HepG2 (cell line): Measurements from ENCODE around the gene NTRK2. TPM values are rescaled to one million over a fixed set of nuclear protein-coding genes. Genes with fewer than 3 reads are reported as not detected.

Experiments used
- ATAC-seq: fragments of 200-7000 bp; cut with Tn5 transposase; 3 replicates; pipeline ENCODE4 v1.9.1; 2020; ENCODE audit warnings: mild to moderate bottlenecking, moderate library complexity
- BruUV-seq: library from RNA; stranded (reverse); fragments of 400-500 nt; replicated peaks from 2 replicates; lab custom pipeline; 2021; lab: Mats Ljungman, UMichigan
- CTCF ChIA-PET: fragments of 300-600 bp; formaldehyde crosslinking; extraction: SDS; loops from one replicate; lab custom pipeline; 2021; ENCODE audit warnings: low total read pairs, inconsistent platforms, low intra/inter-chr PET ratio; lab: Yijun Ruan, JAX
- POLR2A ChIA-PET: fragments of 350-600 bp; sonication (Branson Sonifier 250); formaldehyde crosslinking; loops from one replicate; lab custom pipeline; 2020; ENCODE audit warnings: antibody characterized with exemption, inconsistent platforms; lab: Yijun Ruan, JAX
- DNase-seq: peaks from one replicate; pipeline ENCODE4 v3.0.0-alpha.2; 2015; ENCODE audit warnings: low spot score
- FAIRE-seq: peaks from 3 replicates; lab custom pipeline; 2011; peaks lifted over from hg19 to GRCh38; lab: Jason Lieb, UNC
- H2AFZ ChIP-seq: one replicate; pipeline ENCODE4 v1.6.1; 2011; ENCODE audit warnings: low read length, inconsistent platforms
- H3K27ac ChIP-seq: fragments of 300-600 bp; 3 replicates; pipeline ENCODE4 v1.8.0; 2011; ENCODE audit warnings: mixed run types, mild to moderate bottlenecking, mixed read lengths, low read length, inconsistent platforms; ENCODE audit not compliant: insufficient read depth; ENCODE audit errors: extremely low read length
- H3K27me3 ChIP-seq, 2 experiments: fragments of 200-600 bp in 1 of 2; 2 replicates in 1 of 2; 3 replicates in 1 of 2; pipeline versions ENCODE4 v1.6.0 to v1.8.0; 2011; ENCODE audit warnings: low read length in 2 of 2, mild to moderate bottlenecking in 2 of 2, moderate library complexity in 2 of 2, inconsistent platforms in 1 of 2; ENCODE audit not compliant: insufficient read depth in 2 of 2, control insufficient read depth in 1 of 2
- H3K36me3 ChIP-seq, 2 experiments: fragments of 200-600 bp in 1 of 2; replicated peaks in 1 of 2; 2 replicates in 1 of 2; 3 replicates in 1 of 2; pipeline versions ENCODE4 v1.5.1 to v1.8.0; 2011; ENCODE audit warnings: low read length in 2 of 2, inconsistent platforms in 1 of 2; ENCODE audit not compliant: insufficient read depth in 2 of 2, control insufficient read depth in 1 of 2
- H3K4me1 ChIP-seq: 2 replicates; pipeline ENCODE4 v1.5.1; 2012; ENCODE audit warnings: low read length, inconsistent platforms; ENCODE audit not compliant: insufficient read depth
- H3K4me2 ChIP-seq: 2 replicates; pipeline ENCODE4 v1.6.0; 2011; ENCODE audit warnings: low read depth, low read length, inconsistent platforms
- H3K4me3 ChIP-seq, 3 experiments: fragments of 200-600 bp in 1 of 3; sonication (generic), shearing (Covaris generic) in 1 of 3; replicated peaks in 1 of 3; 2 replicates each; pipeline ENCODE4 v1.5.1; 2011 to 2016; ENCODE audit warnings: low read length in 3 of 3, inconsistent platforms in 2 of 3, low read depth in 2 of 3, mild to moderate bottlenecking in 2 of 3, control low read depth in 1 of 3, mixed read lengths in 1 of 3; ENCODE audit not compliant: insufficient read depth in 1 of 3
- H3K79me2 ChIP-seq: one replicate; pipeline ENCODE4 v1.6.1; 2011; ENCODE audit warnings: low read length, inconsistent platforms; ENCODE audit not compliant: insufficient read depth
- H3K9ac ChIP-seq: 2 replicates; pipeline ENCODE4 v1.6.0; 2011; ENCODE audit warnings: mild to moderate bottlenecking, low read depth, low read length, inconsistent platforms; ENCODE audit not compliant: insufficient read depth
- H3K9me3 ChIP-seq: 2 replicates; pipeline ENCODE4 v1.5.1; 2012; ENCODE audit warnings: mild to moderate bottlenecking, low read length
- H4K20me1 ChIP-seq: 2 replicates; pipeline ENCODE4 v1.6.0; 2011; ENCODE audit warnings: inconsistent platforms, mild to moderate bottlenecking, low read length, moderate library complexity; ENCODE audit not compliant: insufficient read depth
- FOXA3 ChIP-seq: IDR thresholded peaks from 2 replicates; pipeline ENCODE4 v1.6.1; 2016; ENCODE audit warnings: missing genetic modification reagents, missing compliant biosample characterization
- GTF2F1 ChIP-seq: fragments of 150-350 bp; IDR thresholded peaks from 2 replicates; pipeline ENCODE4 v1.6.1; 2014; ENCODE audit warnings: low read length
- HCFC1 ChIP-seq: fragments of 150-350 bp; IDR thresholded peaks from 2 replicates; pipeline ENCODE4 v1.6.1; 2014; ENCODE audit warnings: low read depth, low read length
- KLF13 ChIP-seq: sonication (generic); formaldehyde crosslinking; IDR thresholded peaks from 2 replicates; pipeline ENCODE4 v1.4.0; 2020; ENCODE audit warnings: mild to moderate bottlenecking, missing genetic modification reagents
- KMT2A ChIP-seq: sonication (generic); formaldehyde crosslinking; IDR thresholded peaks from 2 replicates; pipeline ENCODE4 v1.4.0; 2020; ENCODE audit warnings: missing genetic modification reagents
- SRSF4 ChIP-seq: fragments of 200-400 bp; formaldehyde crosslinking; IDR thresholded peaks from one replicate; pipeline ENCODE4 v1.6.1; 2018; ENCODE audit warnings: mild to moderate bottlenecking, low read depth, low read length, moderate library complexity; ENCODE audit not compliant: poor library complexity, severe bottlenecking
- ZFY ChIP-seq: sonication (generic); formaldehyde crosslinking; IDR thresholded peaks from 2 replicates; pipeline ENCODE4 v1.4.0; 2020; ENCODE audit warnings: missing genetic modification reagents
- ZNF17 ChIP-seq: sonication (generic); formaldehyde crosslinking; IDR thresholded peaks from 2 replicates; pipeline ENCODE4 v1.5.0; 2020; ENCODE audit warnings: mild to moderate bottlenecking, missing genetic modification reagents
- ZNF264 ChIP-seq: sonication (generic); formaldehyde crosslinking; IDR thresholded peaks from 2 replicates; pipeline ENCODE4 v1.4.0; 2020; ENCODE audit warnings: missing genetic modification reagents
- ZNF329 ChIP-seq: sonication (generic); formaldehyde crosslinking; IDR thresholded peaks from 2 replicates; pipeline ENCODE4 v1.9.0; 2021; ENCODE audit warnings: low read depth, mild to moderate bottlenecking, missing genetic modification reagents
- ZZZ3 ChIP-seq: sonication (generic); formaldehyde crosslinking; IDR thresholded peaks from 2 replicates; pipeline ENCODE4 v1.4.0; 2020; ENCODE audit warnings: missing genetic modification reagents, mild to moderate bottlenecking, borderline replicate concordance
- WGBS: methylation state at CpG from one replicate; pipeline ENCODE4 v1.1.6; 2017; ENCODE audit warnings: low lambda C conversion rate; 5-methylcytosine and 5-hydroxymethylcytosine counted together
- in situ Hi-C: cut with HindIII; loops from 2 replicates; pipeline ENCODE4 v1.10.0; 2017; ENCODE audit warnings: low pct_unique_long_range_greater_than_20kb; ENCODE audit not compliant: extremely low pct_ligation_motif_present
- intact Hi-C: fragments of 100-400 bp; cut with micrococcal nuclease; formaldehyde crosslinking; loops from one replicate; pipeline ENCODE4 v1.10.0; 2022; ENCODE audit not compliant: unreplicated experiment
- polyA plus RNA-seq, 8 experiments: library from polyadenylated mRNA; depleted of rRNA in 3 of 8; stranded (reverse) in 7 of 8; unstranded in 1 of 8; fragments of >200 nt; fragmentation: Illumina TruSeq in 4 of 8; extraction: Trizol in 4 of 8; gene quantifications; 2 replicates each; pipeline versions ENCODE4 v1.2.1 to v1.2.3, GENCODE V29; 2011 to 2016; ENCODE audit warnings: low read depth in 4 of 8, missing spikeins in 1 of 8, mixed read lengths in 1 of 8; ENCODE audit not compliant: insufficient read depth in 1 of 8
- total RNA-seq, 5 experiments: library from RNA; depleted of rRNA; stranded (reverse); fragments of >200 nt; fragmentation: Illumina TruSeq; extraction: Trizol; gene quantifications; 2 replicates each; pipeline ENCODE4 v1.2.3, GENCODE V29; 2016; ENCODE audit warnings: low read depth in 1 of 5
- TF ChIP-seq, protein P1 (sequence below): sonication (generic); formaldehyde crosslinking; IDR thresholded peaks from 2 replicates; pipeline ENCODE4 v1.5.0; 2020; ENCODE audit warnings: missing genetic modification reagents
- TF ChIP-seq, protein P2 (sequence below): sonication (generic); formaldehyde crosslinking; conservative IDR thresholded peaks from 2 replicates; pipeline ENCODE4 v1.8.0; 2022; ENCODE audit warnings: low read depth, missing genetic modification reagents
- TF ChIP-seq, protein P3 (sequence below): sonication (generic); formaldehyde crosslinking; IDR thresholded peaks from 2 replicates; pipeline ENCODE4 v1.5.0; 2020; ENCODE audit warnings: missing genetic modification reagents, mild to moderate bottlenecking, borderline replicate concordance

Gene NTRK2
- total and polyA plus RNA-seq, 2 of the 13 experiments (the other 11 are each of a cell fraction or from before 2014, with no cell fraction given) = not detected

DNA sequence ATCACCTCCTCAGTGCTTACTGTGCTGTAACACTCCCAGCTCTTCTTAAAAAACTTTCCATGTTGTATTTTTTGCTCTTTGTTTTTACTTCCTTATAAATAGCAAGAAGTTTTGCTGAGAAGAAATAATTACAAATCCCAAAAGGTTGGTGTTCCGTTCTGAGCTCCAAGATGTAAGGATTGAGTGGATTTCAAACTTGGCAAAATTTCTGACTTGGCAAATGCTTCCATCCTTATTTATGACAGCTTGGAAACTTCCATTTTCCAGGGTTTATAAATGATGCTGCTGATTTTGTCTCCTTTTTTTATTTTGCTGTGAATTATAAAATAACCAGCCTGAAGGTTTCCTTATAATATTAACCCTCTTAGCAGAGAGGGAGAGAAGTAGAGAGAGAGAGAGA is 151.9 kb downstream of the NTRK2 start (continued):
- TF ChIP-seq ZNF17 (CRISPR knock-in tag) (no peak), KMT2A (no peak), ZZZ3 (CRISPR knock-in tag) (no peak)
- TF ChIP-seq, protein P1, sequence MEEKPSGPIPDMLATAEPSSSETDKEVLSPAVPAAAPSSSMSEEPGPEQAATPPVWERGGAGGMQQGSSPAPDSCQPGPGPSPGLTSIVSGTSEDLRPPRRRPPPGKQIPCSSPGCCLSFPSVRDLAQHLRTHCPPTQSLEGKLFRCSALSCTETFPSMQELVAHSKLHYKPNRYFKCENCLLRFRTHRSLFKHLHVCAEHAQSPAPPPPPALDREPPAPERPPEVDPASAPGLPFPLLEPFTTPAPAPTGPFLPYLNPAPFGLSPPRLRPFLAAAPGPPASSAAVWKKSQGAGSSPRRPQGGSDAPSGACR (CRISPR knock-in tag) = no peak
- TF ChIP-seq, protein P2, sequence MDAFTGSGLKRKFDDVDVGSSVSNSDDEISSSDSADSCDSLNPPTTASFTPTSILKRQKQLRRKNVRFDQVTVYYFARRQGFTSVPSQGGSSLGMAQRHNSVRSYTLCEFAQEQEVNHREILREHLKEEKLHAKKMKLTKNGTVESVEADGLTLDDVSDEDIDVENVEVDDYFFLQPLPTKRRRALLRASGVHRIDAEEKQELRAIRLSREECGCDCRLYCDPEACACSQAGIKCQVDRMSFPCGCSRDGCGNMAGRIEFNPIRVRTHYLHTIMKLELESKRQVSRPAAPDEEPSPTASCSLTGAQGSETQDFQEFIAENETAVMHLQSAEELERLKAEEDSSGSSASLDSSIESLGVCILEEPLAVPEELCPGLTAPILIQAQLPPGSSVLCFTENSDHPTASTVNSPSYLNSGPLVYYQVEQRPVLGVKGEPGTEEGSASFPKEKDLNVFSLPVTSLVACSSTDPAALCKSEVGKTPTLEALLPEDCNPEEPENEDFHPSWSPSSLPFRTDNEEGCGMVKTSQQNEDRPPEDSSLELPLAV = no peak

DNA sequence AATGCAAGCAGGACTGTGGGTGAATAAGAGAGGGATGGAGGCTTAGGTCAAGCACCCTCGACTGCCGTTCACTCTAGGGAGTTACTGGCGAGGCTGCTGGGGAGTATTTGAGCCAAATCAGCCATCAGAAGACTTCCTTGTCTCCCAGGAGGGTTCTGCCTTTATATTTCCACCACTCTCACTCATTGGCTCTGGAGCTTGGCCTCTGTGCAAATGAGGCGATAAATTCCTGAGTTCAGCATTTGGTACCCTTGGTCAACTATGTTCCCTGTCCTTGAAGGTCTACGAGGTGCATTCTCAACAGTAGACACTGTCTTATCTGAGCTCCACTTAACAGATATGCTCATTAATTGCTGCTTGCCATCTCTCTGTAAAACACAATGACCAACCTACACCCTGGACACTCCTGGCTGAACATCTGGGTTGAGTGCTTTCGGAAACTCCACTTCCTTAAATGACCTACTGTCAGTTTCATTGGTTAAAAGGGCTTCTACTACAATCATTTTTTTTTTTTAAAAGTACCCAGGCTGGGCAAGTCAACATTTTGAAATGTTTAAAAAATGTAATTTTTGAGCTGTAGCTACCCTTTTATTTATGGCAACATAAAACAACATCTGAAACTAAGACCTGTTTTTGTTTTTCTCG is 153.2 kb downstream of the NTRK2 start:
- no peak overlapping the region for H3K9ac ChIP-seq
- BruUV-seq = no TSS peak
- DNase-seq (no peak), ATAC-seq (no peak), FAIRE-seq (no peak)
- H2AFZ ChIP-seq = no peak overlapping the region
- H3K4me1 ChIP-seq = no peaks in the 10 kb centered on the region
- no peaks in the 10 kb centered on the region for H3K36me3 ChIP-seq
- no peak overlapping the region for H3K27ac ChIP-seq
- no peak overlapping the region for H3K4me3 ChIP-seq
- H3K4me2 ChIP-seq = no peak overlapping the region
- ChIA-PET CTCF (no interaction called here), POLR2A (no interaction called here)
- H4K20me1 ChIP-seq = no peaks in the 10 kb centered on the region
- H3K27me3 ChIP-seq = peaks cover 0 to 5% of the 10 kb centered on the region in 2 experiments; a peak in 2 of 5 replicates
- intact Hi-C loops = no loop called here
- no peaks in the 10 kb centered on the region for H3K79me2 ChIP-seq
- WGBS = 6% methylated on average over 7 of the region's 7 CpGs
- H3K9me3 ChIP-seq = no peaks in the 10 kb centered on the region
- TF ChIP-seq ZFY (no peak), KLF13 (CRISPR knock-in tag) (no peak), GTF2F1 (no peak), SRSF4 (no peak), HCFC1 (no peak), ZNF329 (no peak), ZNF264 (CRISPR knock-in tag) (no peak), FOXA3 (CRISPR knock-in tag) (no peak)
- TF ChIP-seq, protein P3, sequence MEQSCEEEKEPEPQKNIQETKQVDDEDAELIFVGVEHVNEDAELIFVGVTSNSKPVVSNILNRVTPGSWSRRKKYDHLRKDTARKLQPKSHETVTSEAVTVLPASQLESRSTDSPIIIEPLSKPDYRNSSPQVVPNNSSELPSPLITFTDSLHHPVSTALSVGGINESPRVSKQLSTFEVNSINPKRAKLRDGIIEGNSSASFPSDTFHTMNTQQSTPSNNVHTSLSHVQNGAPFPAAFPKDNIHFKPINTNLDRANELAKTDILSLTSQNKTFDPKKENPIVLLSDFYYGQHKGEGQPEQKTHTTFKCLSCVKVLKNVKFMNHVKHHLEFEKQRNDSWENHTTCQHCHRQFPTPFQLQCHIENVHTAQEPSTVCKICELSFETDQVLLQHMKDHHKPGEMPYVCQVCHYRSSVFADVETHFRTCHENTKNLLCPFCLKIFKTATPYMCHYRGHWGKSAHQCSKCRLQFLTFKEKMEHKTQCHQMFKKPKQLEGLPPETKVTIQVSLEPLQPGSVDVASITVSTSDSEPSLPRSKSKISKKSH (CRISPR knock-in tag) = no peak
- in situ Hi-C loops = no loop called here
